GM18909 (cell line): ENCODE data around the gene RND1.

Experiments
- ATAC-seq: cut with Tn5 transposase; IDR thresholded peaks from one replicate; pipeline ENCODE4 v1.9.1; 2021; ENCODE audit warnings: mild to moderate bottlenecking; ENCODE audit not compliant: unreplicated experiment, poor library complexity

RND1 gene

GRCh38 chr12:48813465-48814261, 52.0 kb downstream of the RND1 start:
- no peak for ATAC-seq

GRCh38 chr12:48812389-48812788, 53.3 kb downstream of the RND1 start:
- no peak for ATAC-seq

GRCh38 chr12:48811437-48812090, 54.1 kb downstream of the RND1 start:
- no peak for ATAC-seq

- ATAC-seq, result no peak
These were observed 54.7 kb downstream of the RND1 start for GRCh38 chr12:48810903-48811431.

- ATAC-seq, result no peak
These were observed 57.7 kb downstream of the RND1 start for GRCh38 chr12:48807981-48808380.
